GM12878 (cell line): ENCODE results near the gene OR51T1.

ENCODE experiments used
- ASH2L ChIP-seq: fragments of 300-600, 200-600 bp; sonication (generic); IDR thresholded peaks from 2 replicates; pipeline ENCODE4 v1.6.1; 2017; ENCODE audit warnings: low read depth, mild to moderate bottlenecking, borderline replicate concordance
- CEBPZ ChIP-seq: fragments of 150-350 bp; IDR thresholded peaks from 2 replicates; pipeline ENCODE4 v1.6.1; 2016; ENCODE audit warnings: low read depth, low read length
- CTCF ChIP-seq, 3 experiments: IDR thresholded peaks in 2 of 3; conservative IDR thresholded peaks in 1 of 3; 2 replicates each; pipeline ENCODE4 v1.5.1; 2011; ENCODE audit warnings: low read depth in 3 of 3, low read length in 3 of 3, mild to moderate bottlenecking in 3 of 3, control low read depth in 2 of 3, moderate library complexity in 2 of 3, inconsistent platforms in 1 of 3, mixed read lengths in 1 of 3; ENCODE audit not compliant: control insufficient read depth in 2 of 3, insufficient read depth in 1 of 3; ENCODE audit errors: extremely low read depth in 1 of 3
- EP300 ChIP-seq, 2 experiments: fragments of 150-350 bp in 1 of 2; IDR thresholded peaks; 2 replicates each; pipeline ENCODE4 v1.6.1; 2011 to 2012; ENCODE audit warnings: low read depth in 2 of 2, low read length in 2 of 2, borderline replicate concordance in 1 of 2, improper control_type of control experiment in 1 of 2, inconsistent platforms in 1 of 2; ENCODE audit not compliant: control insufficient read depth in 1 of 2
- MAX ChIP-seq: IDR thresholded peaks from 2 replicates; pipeline ENCODE4 v1.6.1; 2012; ENCODE audit warnings: low read depth, low read length, improper control_type of control experiment
- MTA3 ChIP-seq: IDR thresholded peaks from 2 replicates; pipeline ENCODE4 v1.6.1; 2012; ENCODE audit warnings: low read length, inconsistent platforms, borderline replicate concordance
- POLR2A ChIP-seq: IDR thresholded peaks from 2 replicates; pipeline ENCODE4 v1.6.1; 2011; ENCODE audit warnings: low read depth, mild to moderate bottlenecking, low read length
- POLR2AphosphoS5 ChIP-seq: IDR thresholded peaks from 2 replicates; pipeline ENCODE4 v1.6.1; 2011; ENCODE audit warnings: mild to moderate bottlenecking, low read length, inconsistent platforms
- TAF1 ChIP-seq: IDR thresholded peaks from 2 replicates; pipeline ENCODE4 v1.6.1; 2011; ENCODE audit warnings: mild to moderate bottlenecking, low read depth, low read length, borderline replicate concordance
- ZNF274 ChIP-seq: IDR thresholded peaks from one replicate; pipeline ENCODE4 v1.8.0; 2011; ENCODE audit not compliant: insufficient read length, insufficient read depth

GRCh38 chr11:4890279-4890678 lies 8.6 kb downstream of the OR51T1 start:
- no peak for TF ChIP-seq POLR2A
- TF ChIP-seq CEBPZ: no peak
- no peak for TF ChIP-seq TAF1
- TF ChIP-seq POLR2AphosphoS5: no peak
- TF ChIP-seq MTA3: no peak
- no peak for TF ChIP-seq ZNF274
- TF ChIP-seq ASH2L: no peak
- TF ChIP-seq EP300 (IDR thresholded peaks at IDR 0.05; ENCODE audit: borderline replicate concordance in 1 of 2, control insufficient read depth in 1 of 2, low read depth in 2 of 2, low read length in 2 of 2): no peak
- TF ChIP-seq CTCF (IDR thresholded peaks at IDR 0.05 in 2 of 3, conservative IDR thresholded peaks at IDR 0.05 in 1 of 3; ENCODE audit: control insufficient read depth in 2 of 3, extremely low read depth in 1 of 3, insufficient read depth in 1 of 3, low read depth in 3 of 3, low read length in 3 of 3): no peak
- TF ChIP-seq MAX: no peak
